Neural cell (in vitro differentiated cells): Measurements from ENCODE around the gene CTNNA2. TPM values are rescaled to one million over a fixed set of nuclear protein-coding genes. Genes with fewer than 3 reads are reported as not detected.

Experiments used
- H2AFZ ChIP-seq: fragments of 200-600, 300-800 bp; sonication (generic), shearing (Covaris generic); 2 replicates; pipeline ENCODE4 v1.6.0; 2014; ENCODE audit warnings: low read depth, mild to moderate bottlenecking, antibody characterized with exemption, low read length, moderate library complexity
- H3F3A ChIP-seq: fragments of 200-600 bp; shearing (Covaris generic); 2 replicates; pipeline ENCODE4 v1.6.1; 2016; ENCODE audit warnings: mild to moderate bottlenecking, moderate library complexity, mixed read lengths, antibody characterized with exemption, low read length; ENCODE audit not compliant: insufficient read depth, poor library complexity, severe bottlenecking
- H3K27ac ChIP-seq: fragments of 200-600, 300-800 bp; sonication (generic), shearing (Covaris generic); 2 replicates; pipeline ENCODE4 v1.5.1; 2014; ENCODE audit warnings: mild to moderate bottlenecking, low read length, moderate library complexity
- H3K27me3 ChIP-seq: fragments of 300-800, 200-600 bp; sonication (generic), shearing (Covaris generic); 2 replicates; pipeline ENCODE4 v1.6.0; 2014; ENCODE audit warnings: mild to moderate bottlenecking, low read depth, low read length, moderate library complexity; ENCODE audit not compliant: insufficient read depth
- H3K36me3 ChIP-seq: fragments of 300-800, 200-600 bp; sonication (generic), shearing (Covaris generic); 2 replicates; pipeline ENCODE4 v1.5.1; 2014; ENCODE audit warnings: mild to moderate bottlenecking, antibody characterized with exemption, low read length, moderate library complexity; ENCODE audit not compliant: insufficient read depth
- H3K4me2 ChIP-seq: fragments of 300-800, 200-600 bp; sonication (generic), shearing (Covaris generic); 2 replicates; pipeline ENCODE4 v1.6.0; 2014; ENCODE audit warnings: mild to moderate bottlenecking, low read length
- H3K4me3 ChIP-seq: fragments of 300-800, 200-600 bp; sonication (generic), shearing (Covaris generic); 2 replicates; pipeline ENCODE4 v1.5.1; 2014; ENCODE audit warnings: mild to moderate bottlenecking, low read length, moderate library complexity
- H3K79me2 ChIP-seq: fragments of 200-600 bp; shearing (Covaris generic); replicated peaks from 2 replicates; pipeline ENCODE4 v1.6.0; 2014; ENCODE audit warnings: mild to moderate bottlenecking, low read length, moderate library complexity; ENCODE audit not compliant: insufficient read depth
- H3K9ac ChIP-seq: fragments of 300-800, 200-600 bp; sonication (generic), shearing (Covaris generic); 2 replicates; pipeline ENCODE4 v1.6.1; 2016; ENCODE audit warnings: mild to moderate bottlenecking, low read length, mixed read lengths
- H3K9me2 ChIP-seq: fragments of 200-600 bp; shearing (Covaris generic); 2 replicates; pipeline ENCODE4 v1.6.1; 2016; ENCODE audit warnings: mild to moderate bottlenecking, low read length, mixed read lengths; ENCODE audit not compliant: insufficient read depth
- H3K9me3 ChIP-seq: fragments of 200-600, 300-800 bp; sonication (generic), shearing (Covaris generic); 2 replicates; pipeline ENCODE4 v1.6.1; 2016; ENCODE audit warnings: mild to moderate bottlenecking, mixed run types, low read length, moderate library complexity, mixed read lengths
- H4K20me1 ChIP-seq: fragments of 200-600 bp; shearing (Covaris generic); 2 replicates; pipeline ENCODE4 v1.6.1; 2016; ENCODE audit warnings: mild to moderate bottlenecking, mixed run types; ENCODE audit not compliant: insufficient read depth
- CTCF ChIP-seq: fragments of 450-650 bp; IDR thresholded peaks from 2 replicates; pipeline ENCODE4 v1.5.1; 2014; ENCODE audit warnings: antibody characterized with exemption, mild to moderate bottlenecking, moderate library complexity; ENCODE audit not compliant: poor library complexity, severe bottlenecking
- EP300 ChIP-seq: fragments of 450-650 bp; conservative IDR thresholded peaks from 2 replicates; pipeline ENCODE4 v1.6.1; 2014; ENCODE audit warnings: antibody characterized with exemption, mild to moderate bottlenecking, moderate library complexity; ENCODE audit not compliant: poor library complexity, severe bottlenecking
- EZH2 ChIP-seq: fragments of 200-600, 300-800 bp; shearing (Covaris generic), sonication (generic); IDR thresholded peaks from 2 replicates; pipeline ENCODE4 v1.6.1; 2014; ENCODE audit warnings: antibody characterized with exemption, low read length, borderline replicate concordance, mild to moderate bottlenecking; ENCODE audit not compliant: insufficient read depth, poor library complexity, severe bottlenecking
- MXI1 ChIP-seq: fragments of 450-650 bp; conservative IDR thresholded peaks from 2 replicates; pipeline ENCODE4 v1.6.1; 2014; ENCODE audit warnings: antibody characterized with exemption, mild to moderate bottlenecking; ENCODE audit not compliant: poor library complexity, severe bottlenecking
- POLR2AphosphoS5 ChIP-seq: IDR thresholded peaks from 2 replicates; pipeline ENCODE4 v1.6.1; 2012
- RAD21 ChIP-seq: fragments of 450-650 bp; conservative IDR thresholded peaks from 2 replicates; pipeline ENCODE4 v1.6.1; 2014; ENCODE audit warnings: antibody characterized with exemption, mild to moderate bottlenecking, moderate library complexity
- REST ChIP-seq: IDR thresholded peaks from 2 replicates; pipeline ENCODE4 v1.6.1; 2012; ENCODE audit warnings: borderline replicate concordance
- SMC3 ChIP-seq: fragments of 450-650 bp; conservative IDR thresholded peaks from 2 replicates; pipeline ENCODE4 v1.6.1; 2014; ENCODE audit warnings: antibody characterized with exemption, mild to moderate bottlenecking, moderate library complexity; ENCODE audit not compliant: poor library complexity
- TAF1 ChIP-seq: IDR thresholded peaks from 2 replicates; pipeline ENCODE4 v1.6.1; 2012; ENCODE audit warnings: low read depth
- polyA plus RNA-seq: library from polyadenylated mRNA; depleted of rRNA; stranded (reverse); fragments of >200 nt; gene quantifications from 2 replicates; pipeline ENCODE4 v1.2.3, GENCODE V29; 2014

The CTNNA2 gene
- polyA plus RNA-seq, 1 donor from 2014 or later, result 194 TPM

- no peak overlapping the region for H2AFZ ChIP-seq
- H3K9me2 ChIP-seq, result no peaks in the 10 kb centered on the region
- TF ChIP-seq MXI1, result no peak
- no peak for TF ChIP-seq SMC3
- no peak for TF ChIP-seq EZH2
- no peak for TF ChIP-seq TAF1
- no peak for TF ChIP-seq CTCF
- no peak for TF ChIP-seq RAD21
- no peak for TF ChIP-seq EP300
- TF ChIP-seq REST, result no peak
- no peak for TF ChIP-seq POLR2AphosphoS5
- H3K4me2 ChIP-seq, result no peak overlapping the region
- H3K79me2 ChIP-seq, result no peaks in the 10 kb centered on the region
- no peaks in the 10 kb centered on the region for H4K20me1 ChIP-seq
- no peak overlapping the region for H3K4me3 ChIP-seq
- no peaks in the 10 kb centered on the region for H3K27me3 ChIP-seq
- H3K9me3 ChIP-seq, result no peaks in the 10 kb centered on the region
- no peak overlapping the region for H3K9ac ChIP-seq
- H3K27ac ChIP-seq, result no peak overlapping the region
- H3F3A ChIP-seq, result no peaks in the 10 kb centered on the region
- no peaks in the 10 kb centered on the region for H3K36me3 ChIP-seq
Observed at GRCh38 chr2:80579756-80580155, 1066.9 kb downstream of the CTNNA2 start.

GRCh38 chr2:80591233-80591632 is 1078.4 kb downstream of the CTNNA2 start:
- H3K9me2 ChIP-seq, result no peaks in the 10 kb centered on the region

More at GRCh38 chr2:80591233-80591632, 1078.4 kb downstream of the CTNNA2 start:
- no peak overlapping the region for H3K9ac ChIP-seq
- no peak for TF ChIP-seq EP300
- TF ChIP-seq MXI1, result no peak
- no peak for TF ChIP-seq RAD21
- no peak for TF ChIP-seq SMC3
- no peak for TF ChIP-seq TAF1
- no peak for TF ChIP-seq POLR2AphosphoS5
- no peak for TF ChIP-seq EZH2
- TF ChIP-seq REST, result no peak
- no peak for TF ChIP-seq CTCF
- H3K79me2 ChIP-seq, result no peaks in the 10 kb centered on the region
- H3K4me2 ChIP-seq, result no peak overlapping the region
- H3K27ac ChIP-seq, result no peak overlapping the region
- H2AFZ ChIP-seq, result no peak overlapping the region
- H4K20me1 ChIP-seq, result no peaks in the 10 kb centered on the region
- no peaks in the 10 kb centered on the region for H3K27me3 ChIP-seq
- no peaks in the 10 kb centered on the region for H3K36me3 ChIP-seq
- no peaks in the 10 kb centered on the region for H3F3A ChIP-seq
- no peak overlapping the region for H3K4me3 ChIP-seq
- H3K9me3 ChIP-seq, result no peaks in the 10 kb centered on the region
